ENCODE results near the gene SELENOH.

DNA sequence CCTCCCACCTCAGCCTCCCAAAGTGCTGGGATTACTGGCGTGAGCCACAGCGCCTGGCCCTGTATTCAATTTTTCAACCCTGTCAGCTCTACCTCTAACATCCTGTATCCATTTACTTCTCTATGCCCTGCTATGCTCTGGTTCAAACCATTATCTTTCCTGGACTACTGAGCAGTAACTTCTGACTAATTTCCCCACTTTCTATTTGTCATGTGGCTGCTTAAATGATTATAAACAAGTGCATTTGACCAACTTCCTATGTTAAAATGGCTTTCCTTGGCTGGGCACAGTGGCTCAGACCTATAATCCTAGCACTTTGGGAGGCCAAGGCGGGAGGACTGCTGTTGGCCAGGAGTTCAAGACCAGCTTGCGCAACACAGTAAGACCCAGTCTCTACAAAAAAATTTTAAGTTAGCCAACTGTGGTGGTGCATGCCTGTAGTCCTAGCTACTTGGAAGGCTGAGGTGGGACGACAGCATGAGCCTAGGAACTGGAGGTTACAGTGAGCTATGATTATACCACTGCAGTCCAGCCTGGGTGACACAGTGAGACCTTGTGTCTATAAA, 31.4 kb upstream of the SELENOH start:
- TF ChIP-seq, protein P1, sequence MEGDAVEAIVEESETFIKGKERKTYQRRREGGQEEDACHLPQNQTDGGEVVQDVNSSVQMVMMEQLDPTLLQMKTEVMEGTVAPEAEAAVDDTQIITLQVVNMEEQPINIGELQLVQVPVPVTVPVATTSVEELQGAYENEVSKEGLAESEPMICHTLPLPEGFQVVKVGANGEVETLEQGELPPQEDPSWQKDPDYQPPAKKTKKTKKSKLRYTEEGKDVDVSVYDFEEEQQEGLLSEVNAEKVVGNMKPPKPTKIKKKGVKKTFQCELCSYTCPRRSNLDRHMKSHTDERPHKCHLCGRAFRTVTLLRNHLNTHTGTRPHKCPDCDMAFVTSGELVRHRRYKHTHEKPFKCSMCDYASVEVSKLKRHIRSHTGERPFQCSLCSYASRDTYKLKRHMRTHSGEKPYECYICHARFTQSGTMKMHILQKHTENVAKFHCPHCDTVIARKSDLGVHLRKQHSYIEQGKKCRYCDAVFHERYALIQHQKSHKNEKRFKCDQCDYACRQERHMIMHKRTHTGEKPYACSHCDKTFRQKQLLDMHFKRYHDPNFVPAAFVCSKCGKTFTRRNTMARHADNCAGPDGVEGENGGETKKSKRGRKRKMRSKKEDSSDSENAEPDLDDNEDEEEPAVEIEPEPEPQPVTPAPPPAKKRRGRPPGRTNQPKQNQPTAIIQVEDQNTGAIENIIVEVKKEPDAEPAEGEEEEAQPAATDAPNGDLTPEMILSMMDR (IDR thresholded peaks at IDR 0.05) = no peak
- TF ChIP-seq POLR2A (IDR thresholded peaks at IDR 0.05) = no peak
- no peak for TF ChIP-seq POLR2AphosphoS5 (IDR thresholded peaks at IDR 0.05; ENCODE audit: insufficient read depth in 1 of 2, low read depth in 1 of 2)
